ENCODE results near the gene CNPY4.

Gene CNPY4

GRCh38 chr7:100166970-100167911 is 47.8 kb downstream of the CNPY4 start:
- no peak for DNase-seq (ENCODE audit: low read depth, low spot score)

DNA sequence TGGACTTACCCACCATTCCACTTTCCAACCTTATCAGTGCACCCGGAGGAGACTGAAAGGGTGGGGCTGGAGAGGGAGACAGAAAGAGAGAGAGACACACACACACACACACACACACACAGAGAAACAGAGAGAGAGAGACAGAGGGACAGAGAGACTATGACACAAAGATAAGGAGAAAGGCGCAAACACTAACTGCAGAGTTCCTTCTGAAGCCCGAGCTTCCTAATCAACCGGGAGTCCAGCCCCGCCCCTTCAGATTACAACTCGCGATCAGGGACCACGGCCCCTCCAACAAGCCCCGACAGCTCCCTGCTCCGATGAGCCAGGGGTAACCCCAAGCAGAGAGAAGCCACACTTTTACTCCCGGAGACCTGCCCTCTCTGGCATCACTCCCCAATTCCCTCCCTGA is 48.5 kb downstream of the CNPY4 start:
- DNase-seq (ENCODE audit: low read depth, low spot score), result no peak

GRCh38 chr7:100169147-100169850 is 49.9 kb downstream of the CNPY4 start:
- no peak for DNase-seq (ENCODE audit: low read depth, low spot score)

GRCh38 chr7:100170101-100170897 is 50.9 kb downstream of the CNPY4 start:
- DNase-seq (ENCODE audit: low read depth, low spot score), result no peak

- peak; percentile 42 for DNase-seq (ENCODE audit: low read depth, low spot score)
Measured at GRCh38 chr7:100171087-100171681, 51.8 kb downstream of the CNPY4 start.

DNA sequence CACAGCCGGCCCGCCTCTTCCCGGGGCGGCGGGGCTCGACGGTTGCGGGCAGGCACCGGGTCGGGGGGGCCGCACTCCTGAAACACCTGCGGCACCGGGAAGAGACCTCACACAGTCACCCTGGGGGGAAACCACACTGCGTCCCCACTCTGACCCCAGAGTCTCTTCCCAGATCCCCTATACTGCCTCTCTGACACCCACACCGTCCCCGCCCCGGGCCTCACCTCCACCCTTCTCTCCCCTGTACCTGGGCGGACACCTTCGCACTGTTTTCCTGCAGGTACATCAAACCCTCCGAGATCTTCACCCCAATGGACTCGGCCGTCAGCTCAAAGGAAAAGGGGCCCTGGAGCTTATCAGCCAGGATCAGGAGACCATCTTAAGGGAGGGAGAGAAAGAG is 52.4 kb downstream of the CNPY4 start:
- DNase-seq (ENCODE audit: low read depth, low spot score), result no peak

DNA sequence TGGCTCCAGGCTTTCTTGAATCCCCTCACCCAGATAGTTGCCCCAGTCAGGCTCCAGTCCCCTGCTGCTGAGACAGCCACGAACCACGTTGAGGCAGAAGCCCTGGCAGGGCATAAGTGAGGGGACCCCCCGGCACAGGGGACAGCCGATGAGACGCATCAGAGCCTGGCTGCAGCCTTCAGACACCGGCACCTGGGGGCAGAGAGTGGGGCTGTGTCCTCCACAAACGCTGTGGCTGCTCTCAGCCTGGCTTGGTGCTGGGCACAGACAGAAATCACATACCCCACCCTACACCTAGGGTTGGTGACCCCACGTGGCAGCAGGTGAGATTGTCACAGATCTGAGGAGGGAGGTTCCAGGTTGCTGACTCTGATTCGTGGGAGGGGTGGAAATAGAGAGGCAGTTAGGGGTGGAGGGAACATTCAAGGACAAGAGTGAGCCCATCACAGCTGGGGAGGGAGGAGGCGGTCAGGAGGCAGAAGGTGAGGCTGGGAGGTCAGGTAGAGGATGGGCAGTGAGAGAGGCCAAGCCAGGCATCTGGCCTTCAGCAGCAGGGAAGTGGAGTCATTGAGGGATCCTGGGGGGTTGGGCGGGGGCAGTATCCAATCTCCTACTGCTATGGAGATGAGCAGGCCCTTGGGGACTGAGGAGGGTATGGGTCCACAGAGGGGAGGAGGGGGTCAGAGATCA is 54.5 kb downstream of the CNPY4 start:
- no peak for DNase-seq (ENCODE audit: low read depth, low spot score)

DNA sequence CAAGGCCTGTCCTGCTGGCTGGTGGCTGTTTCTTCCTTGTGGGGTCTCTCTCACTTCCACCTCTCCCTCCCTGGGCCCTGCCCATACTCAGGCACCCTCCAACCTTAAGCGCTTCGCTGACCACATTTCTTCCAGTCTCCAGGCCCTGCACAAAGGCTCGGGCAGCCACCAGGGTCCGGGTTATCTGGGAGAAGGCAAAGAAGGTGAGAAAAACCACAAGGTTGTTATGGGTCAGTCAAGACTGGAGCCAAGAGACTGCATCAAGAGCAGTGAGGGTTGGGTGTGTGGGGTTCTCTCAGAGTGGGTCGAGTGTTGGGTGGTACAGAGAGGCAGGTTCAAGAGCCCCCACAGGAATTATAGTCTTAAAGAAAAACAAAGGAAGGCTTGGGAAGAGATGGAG is 55.1 kb downstream of the CNPY4 start:
- no peak for DNase-seq (ENCODE audit: low read depth, low spot score)

Data from ELF-1 (cell line).